HFF-Myc (cell line): ENCODE measurements around the gene SYP.

ENCODE experiments used
- DNase-seq: peaks from one replicate; pipeline ENCODE4 v3.0.0-alpha.2; 2011; ENCODE audit warnings: low read depth; ENCODE audit errors: extremely low read depth
- H3K4me3 ChIP-seq: replicated peaks from 2 replicates; pipeline ENCODE4 v1.5.1; 2011; ENCODE audit warnings: low read depth, mild to moderate bottlenecking, control low read depth, low read length
- CTCF ChIP-seq: IDR thresholded peaks from 2 replicates; pipeline ENCODE4 v1.5.1; 2012; ENCODE audit warnings: mild to moderate bottlenecking, low read depth, low read length, control low read depth; ENCODE audit errors: missing control alignments

Gene SYP

GRCh38 chrX:49187028-49187394, 13.0 kb downstream of the SYP start:
- H3K4me3 ChIP-seq = no peak overlapping the region
- no peak for TF ChIP-seq CTCF
- no peak for DNase-seq

GRCh38 chrX:49186125-49187027, 13.6 kb downstream of the SYP start, which contains the start of gene PRICKLE3:
Gene PRICKLE3 (minus strand): TSS chrX:49186373. CDS start chrX:49186297, 76 bp downstream.
- TF ChIP-seq CTCF = peak; percentile 35
- no peak for DNase-seq

GRCh38 chrX:49184294-49185281, 15.4 kb downstream of the SYP start:
- peak; percentile 76 for DNase-seq
- H3K4me3 ChIP-seq = peak overlapping the region; percentile 60
- no peak for TF ChIP-seq CTCF

More at GRCh38 chrX:49186125-49187027, 13.6 kb downstream of the SYP start, which contains the start of gene PRICKLE3:
- peak within 1 kb of the TSS; percentile 60 for H3K4me3 ChIP-seq

- DNase-seq = no peak
- H3K4me3 ChIP-seq = peak overlapping the region; percentile 19
- no peak for TF ChIP-seq CTCF
Measured at GRCh38 chrX:49183701-49184281, 16.2 kb downstream of the SYP start.

- TF ChIP-seq CTCF = no peak
- no peak overlapping the region for H3K4me3 ChIP-seq
- no peak for DNase-seq
Measured at GRCh38 chrX:49179358-49179757, 20.6 kb downstream of the SYP start.

GRCh38 chrX:49178537-49178936, 21.5 kb downstream of the SYP start:
- TF ChIP-seq CTCF = no peak
- H3K4me3 ChIP-seq = no peak overlapping the region
- DNase-seq = no peak
